Measurements from ENCODE around the gene ZCWPW1.
"Not testable (repeated sequence)": the region's sequence is repeated elsewhere in the genome, so short reads cannot be mapped to it uniquely, and the experiment has no call there.

Gene ZCWPW1

GRCh38 chr7:100366411-100367250 is 61.9 kb downstream of the ZCWPW1 start:
- no peak overlapping the region for H3K4me3 ChIP-seq (ENCODE audit: low read depth, low read length)
- no peak for TF ChIP-seq CTCF (IDR thresholded peaks at IDR 0.05; ENCODE audit: borderline replicate concordance, insufficient read depth, low read depth, low read length)

GRCh38 chr7:100365998-100366367 is 62.5 kb downstream of the ZCWPW1 start:
- not testable (repeated sequence) for H3K4me3 ChIP-seq (ENCODE audit: low read depth, low read length)

- no peak overlapping the region for H3K4me3 ChIP-seq (ENCODE audit: low read depth, low read length)
- no peak for TF ChIP-seq CTCF (IDR thresholded peaks at IDR 0.05; ENCODE audit: borderline replicate concordance, insufficient read depth, low read depth, low read length)
Observed at GRCh38 chr7:100364480-100364879, 64.0 kb downstream of the ZCWPW1 start.

DNA sequence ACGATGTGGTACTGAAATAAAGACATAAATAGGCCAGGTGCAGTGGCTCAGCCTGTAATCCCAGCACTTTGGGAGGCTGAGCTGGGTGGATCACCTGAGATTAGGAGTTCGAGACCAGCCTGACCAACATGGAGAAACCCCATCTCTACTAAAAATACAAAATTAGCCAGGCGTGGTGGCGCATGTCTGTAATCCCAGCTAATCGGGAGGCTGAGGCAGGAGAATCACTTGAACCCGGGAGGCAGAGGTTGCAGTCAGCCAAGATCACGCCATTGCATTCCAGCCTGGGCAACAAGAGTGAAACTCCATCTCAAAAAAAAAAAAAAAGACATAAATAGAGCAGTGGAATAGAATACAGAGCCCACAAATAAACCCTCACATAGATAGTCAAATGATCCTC is 64.7 kb downstream of the ZCWPW1 start:
- not testable (repeated sequence) for H3K4me3 ChIP-seq (ENCODE audit: low read depth, low read length)

DNA sequence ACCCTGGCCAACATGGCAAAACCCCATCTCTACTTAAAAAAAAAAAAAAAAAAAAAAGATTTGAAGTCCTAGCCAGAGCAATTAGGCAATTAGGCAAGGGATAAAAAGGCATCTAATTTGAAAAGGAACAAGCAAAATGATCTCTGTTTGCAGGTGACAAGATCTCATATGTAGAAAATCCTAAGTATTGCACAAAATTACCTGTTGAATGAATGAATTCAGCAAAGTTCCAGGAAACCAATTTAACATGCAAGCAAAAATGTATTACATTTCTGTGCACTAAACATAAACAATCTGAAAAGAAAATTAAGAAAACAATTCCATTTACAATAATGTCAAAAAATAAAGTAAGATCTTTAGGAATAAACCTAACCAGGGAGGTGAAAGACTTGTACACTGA is 65.4 kb downstream of the ZCWPW1 start:
- no peak overlapping the region for H3K4me3 ChIP-seq (ENCODE audit: low read depth, low read length)
- no peak for TF ChIP-seq CTCF (IDR thresholded peaks at IDR 0.05; ENCODE audit: borderline replicate concordance, insufficient read depth, low read depth, low read length)

DNA sequence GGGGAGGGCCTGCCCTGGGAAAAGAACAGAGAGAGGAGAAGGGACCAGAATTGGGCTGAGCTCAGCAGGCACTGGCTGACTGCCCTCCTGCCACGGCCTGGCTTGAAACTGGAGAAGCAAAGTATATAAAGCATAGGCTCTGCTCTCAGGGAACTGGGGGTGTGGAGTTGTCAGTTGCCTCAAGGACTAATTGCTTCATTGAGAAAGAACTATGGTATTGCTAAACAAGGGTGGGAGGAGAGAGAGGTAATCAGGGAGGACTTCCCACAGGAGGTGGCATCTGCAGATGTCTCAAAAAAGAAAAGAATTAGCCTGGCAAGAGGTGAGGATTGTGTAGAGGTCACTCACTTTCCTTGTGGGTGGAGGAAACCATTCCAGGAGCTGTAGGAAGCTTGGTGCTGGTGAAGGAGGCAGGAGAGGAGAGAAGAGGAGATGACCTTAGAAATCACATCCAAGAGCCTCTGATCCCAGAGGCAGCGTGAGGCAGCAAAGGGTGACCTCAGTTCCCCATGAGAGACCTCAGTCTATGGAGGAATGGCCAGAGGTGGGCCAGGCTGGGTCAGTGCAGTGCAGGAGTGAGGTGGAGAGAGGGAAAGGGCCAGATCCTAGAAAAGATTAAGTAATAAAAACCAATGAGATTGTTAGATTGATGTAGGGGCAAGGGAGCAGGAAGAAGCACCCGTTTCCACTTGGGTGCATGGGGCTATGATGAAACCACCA is 68.2 kb downstream of the ZCWPW1 start:
- TF ChIP-seq CTCF (IDR thresholded peaks at IDR 0.05; ENCODE audit: borderline replicate concordance, insufficient read depth, low read depth, low read length), result no peak
- H3K4me3 ChIP-seq (ENCODE audit: low read depth, low read length), result no peak overlapping the region

DNA sequence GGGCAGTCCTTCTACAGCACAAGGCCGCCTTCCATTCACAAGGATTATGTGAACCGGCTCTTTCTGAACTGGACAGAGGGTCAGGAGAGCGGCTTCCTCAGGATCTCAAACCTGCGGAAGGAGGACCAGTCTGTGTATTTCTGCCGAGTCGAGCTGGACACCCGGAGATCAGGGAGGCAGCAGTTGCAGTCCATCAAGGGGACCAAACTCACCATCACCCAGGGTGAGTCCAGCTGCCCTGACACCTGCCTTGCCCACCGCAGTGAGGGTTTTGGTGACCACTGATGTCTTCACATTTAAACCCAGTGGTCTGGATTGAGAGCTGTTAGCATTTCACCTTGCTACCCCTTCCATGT is 69.7 kb downstream of the ZCWPW1 start:
- no peak for TF ChIP-seq CTCF (IDR thresholded peaks at IDR 0.05; ENCODE audit: borderline replicate concordance, insufficient read depth, low read depth, low read length)
- no peak overlapping the region for H3K4me3 ChIP-seq (ENCODE audit: low read depth, low read length)

All from GM12875 (cell line).